K562 (cell line): Measurements from ENCODE around the gene RANGAP1. TPM values are rescaled to one million over a fixed set of nuclear protein-coding genes. Genes with fewer than 3 reads are reported as not detected.

Experiments used
- ATAC-seq: fragments of 200-7000 bp; cut with Tn5 transposase; 3 replicates; pipeline ENCODE4 v1.9.1; 2020; ENCODE audit warnings: moderate library complexity
- BruUV-seq: library from RNA; stranded (reverse); fragments of 400-500 nt; replicated peaks from 2 replicates; lab custom pipeline; 2021; lab: Mats Ljungman, UMichigan
- CTCF ChIA-PET: fragments of 300-600 bp; formaldehyde crosslinking; extraction: SDS; loops from one replicate; lab custom pipeline; 2021; ENCODE audit warnings: low intra/inter-chr PET ratio; lab: Yijun Ruan, JAX
- POLR2A ChIA-PET: fragments of 300-600, 350-650 bp; sonication (Branson Sonifier 250); formaldehyde crosslinking; extraction: SDS; loops from one replicate; lab custom pipeline; 2021; ENCODE audit warnings: antibody characterized with exemption, inconsistent platforms; lab: Yijun Ruan, JAX
- DNase-seq, 4 experiments: peaks; one replicate each; pipeline versions ENCODE4 v3.0.0 to v3.0.0-alpha.2; 2011 to 2018; ENCODE audit warnings: low spot score in 3 of 4, mixed read lengths in 3 of 4; ENCODE audit errors: extremely low read depth in 1 of 4
- FAIRE-seq: peaks from 2 replicates; lab custom pipeline; 2011; peaks lifted over from hg19 to GRCh38; lab: Jason Lieb, UNC
- H2AFZ ChIP-seq: 2 replicates; pipeline ENCODE4 v1.6.0; 2011; ENCODE audit warnings: low read depth, low read length, control low read depth, inconsistent platforms
- H3K27ac ChIP-seq: fragments of 200-600 bp; 3 replicates; pipeline ENCODE4 v1.8.0; 2011; ENCODE audit warnings: low read depth, mild to moderate bottlenecking, control low read depth, inconsistent platforms, low read length, moderate library complexity, mixed read lengths; ENCODE audit errors: extremely low read depth
- H3K27me3 ChIP-seq, 2 experiments: fragments of 300-600 bp in 1 of 2; 2 replicates in 1 of 2; 3 replicates in 1 of 2; pipeline versions ENCODE4 v1.6.0 to v1.8.0; 2011; ENCODE audit warnings: inconsistent platforms in 2 of 2, low read length in 2 of 2, mild to moderate bottlenecking in 1 of 2, mixed read lengths in 1 of 2, moderate library complexity in 1 of 2; ENCODE audit not compliant: control insufficient read depth in 2 of 2, insufficient read depth in 2 of 2
- H3K36me3 ChIP-seq: fragments of 300-600 bp; 3 replicates; pipeline ENCODE4 v1.8.0; 2011; ENCODE audit warnings: mild to moderate bottlenecking, low read length, inconsistent platforms; ENCODE audit not compliant: control insufficient read depth, insufficient read depth
- H3K4me1 ChIP-seq, 2 experiments: fragments of 200-600 bp in 1 of 2; replicated peaks in 1 of 2; 2 replicates in 1 of 2; 3 replicates in 1 of 2; pipeline versions ENCODE4 v1.5.1 to v1.8.0; 2011; ENCODE audit warnings: inconsistent platforms in 2 of 2, low read length in 2 of 2, mild to moderate bottlenecking in 1 of 2, mixed read lengths in 1 of 2, moderate library complexity in 1 of 2; ENCODE audit not compliant: control insufficient read depth in 2 of 2, insufficient read depth in 2 of 2
- H3K4me2 ChIP-seq: 2 replicates; pipeline ENCODE4 v1.6.1; 2011; ENCODE audit warnings: low read length, control low read depth, inconsistent platforms, mixed read lengths; ENCODE audit not compliant: insufficient read depth
- H3K4me3 ChIP-seq: fragments of 200-600 bp; sonication (generic), shearing (Covaris generic); 2 replicates; pipeline ENCODE4 v1.5.1; 2016; ENCODE audit warnings: control low read depth, inconsistent platforms
- H3K79me2 ChIP-seq: fragments of 200-600 bp; 3 replicates; pipeline ENCODE4 v1.8.0; 2011; ENCODE audit warnings: low read length, inconsistent platforms; ENCODE audit not compliant: control insufficient read depth, insufficient read depth
- H3K9ac ChIP-seq, 2 experiments: 2 replicates each; pipeline versions ENCODE4 v1.6.0 to v1.6.1; 2011; ENCODE audit warnings: low read depth in 2 of 2, low read length in 2 of 2, control low read depth in 1 of 2, inconsistent platforms in 1 of 2, mild to moderate bottlenecking in 1 of 2, mixed read lengths in 1 of 2; ENCODE audit not compliant: insufficient read depth in 1 of 2
- H3K9me1 ChIP-seq: one replicate; pipeline ENCODE4 v1.6.0; 2011; ENCODE audit warnings: inconsistent platforms, mild to moderate bottlenecking, low read length, moderate library complexity; ENCODE audit not compliant: control insufficient read depth, insufficient read depth
- H3K9me3 ChIP-seq: replicated peaks from 2 replicates; pipeline ENCODE4 v1.5.1; 2011; ENCODE audit warnings: low read depth, low read length, inconsistent platforms; ENCODE audit not compliant: control insufficient read depth, insufficient read depth
- H4K20me1 ChIP-seq: replicated peaks from 2 replicates; pipeline ENCODE4 v1.6.1; 2011; ENCODE audit warnings: low read length, inconsistent platforms, mixed read lengths; ENCODE audit not compliant: control insufficient read depth, insufficient read depth
- ASH1L ChIP-seq: fragments of 450-650 bp; IDR thresholded peaks from 2 replicates; pipeline ENCODE4 v1.6.1; 2018; ENCODE audit warnings: borderline replicate concordance, mild to moderate bottlenecking, low read depth; ENCODE audit not compliant: partially characterized antibody
- BCLAF1 ChIP-seq, 2 experiments: fragments of 450-650 bp in 1 of 2; IDR thresholded peaks; 2 replicates each; pipeline ENCODE4 v1.6.1; 2011 to 2017; ENCODE audit warnings: low read depth in 2 of 2, antibody characterized with exemption in 1 of 2, borderline replicate concordance in 1 of 2, low read length in 1 of 2, mild to moderate bottlenecking in 1 of 2, mixed read lengths in 1 of 2; ENCODE audit not compliant: control insufficient read depth in 1 of 2
- CHCHD3 ChIP-seq: fragments of 250-450 bp; sonication (Bioruptor Pico); IDR thresholded peaks from 2 replicates; pipeline ENCODE4 v2.1.2; 2022; ENCODE audit warnings: mild to moderate bottlenecking
- DNMT1 ChIP-seq: fragments of 450-650 bp; IDR thresholded peaks from 2 replicates; pipeline ENCODE4 v1.6.1; 2016; ENCODE audit warnings: antibody characterized with exemption, mild to moderate bottlenecking
- ETS2 ChIP-seq: IDR thresholded peaks from 2 replicates; pipeline ENCODE4 v1.6.1; 2016; ENCODE audit warnings: borderline replicate concordance, missing genetic modification characterization, mild to moderate bottlenecking, moderate library complexity, missing compliant biosample characterization; ENCODE audit not compliant: poor library complexity, severe bottlenecking
- HOXB6 ChIP-seq: fragments of 250-450 bp; sonication (Bioruptor Pico); IDR thresholded peaks from 2 replicates; pipeline ENCODE4 v1.5.1; 2022; ENCODE audit warnings: mild to moderate bottlenecking, borderline replicate concordance
- KLF6 ChIP-seq: fragments of 250-450 bp; sonication (Bioruptor Pico); IDR thresholded peaks from 2 replicates; pipeline ENCODE4 v1.4.0; 2020; ENCODE audit warnings: mild to moderate bottlenecking, moderate library complexity, borderline replicate concordance
- MCM5 ChIP-seq: fragments of 450-650 bp; IDR thresholded peaks from 2 replicates; pipeline ENCODE4 v1.6.1; 2016; ENCODE audit warnings: low read depth
- MYBL2 ChIP-seq, 2 experiments: fragments of 450-650 bp in 1 of 2; sonication (generic) in 1 of 2; formaldehyde crosslinking in 1 of 2; IDR thresholded peaks; 2 replicates each; pipeline versions ENCODE4 v1.6.1 to v1.8.1; 2017 to 2022; ENCODE audit warnings: borderline replicate concordance in 1 of 2, inconsistent platforms in 1 of 2, low read depth in 1 of 2, mild to moderate bottlenecking in 1 of 2, missing genetic modification reagents in 1 of 2, moderate library complexity in 1 of 2
- NFYB ChIP-seq: IDR thresholded peaks from 2 replicates; pipeline ENCODE4 v1.6.1; 2011; ENCODE audit warnings: mild to moderate bottlenecking, moderate library complexity; ENCODE audit not compliant: insufficient read length; ENCODE audit errors: extremely low read depth
- PRMT5 ChIP-seq: sonication (generic); formaldehyde crosslinking; IDR thresholded peaks from 2 replicates; pipeline ENCODE4 v1.5.0; 2020; ENCODE audit warnings: missing genetic modification reagents
- PYGO2 ChIP-seq: fragments of 450-650 bp; IDR thresholded peaks from 2 replicates; pipeline ENCODE4 v1.6.1; 2016; ENCODE audit warnings: mild to moderate bottlenecking, missing genetic modification characterization, moderate library complexity, missing compliant biosample characterization
- SRF ChIP-seq, 2 experiments: fragments of 250-450, 450-650 bp in 1 of 2; sonication (Bioruptor Pico) in 1 of 2; sonication (generic) in 1 of 2; formaldehyde crosslinking; IDR thresholded peaks; 2 replicates each; pipeline versions ENCODE4 v1.5.0 to v1.5.1; 2020 to 2022; ENCODE audit warnings: mild to moderate bottlenecking in 1 of 2, missing genetic modification reagents in 1 of 2
- SRSF1 ChIP-seq: fragments of 200-400 bp; formaldehyde crosslinking; IDR thresholded peaks from 2 replicates; pipeline ENCODE4 v1.6.1; 2017; ENCODE audit warnings: mild to moderate bottlenecking, low read depth, low read length, moderate library complexity
- SUPT5H ChIP-seq: fragments of 450-650 bp; IDR thresholded peaks from 2 replicates; pipeline ENCODE4 v1.6.1; 2016
- ZFX ChIP-seq: sonication (generic); formaldehyde crosslinking; IDR thresholded peaks from 2 replicates; pipeline ENCODE4 v1.8.0; 2022; ENCODE audit warnings: mild to moderate bottlenecking, missing genetic modification reagents, moderate library complexity
- WGBS: fragments of 100-300 bp; shearing (Covaris generic); methylation state at CpG from one replicate; pipeline ENCODE4 v1.1.6; 2016; ENCODE audit warnings: low coverage, mixed read lengths; ENCODE audit not compliant: insufficient coverage; ENCODE audit errors: missing lambda C conversion rate; 5-methylcytosine and 5-hydroxymethylcytosine counted together
- in situ Hi-C: fragments of 300-500 bp; cut with MboI; formaldehyde crosslinking; loops from 4 replicates; pipeline ENCODE4 v1.15.0; 2018; ENCODE audit warnings: inconsistent platforms, mixed read lengths
- intact Hi-C: fragments of 100-400 bp; cut with micrococcal nuclease; formaldehyde crosslinking; loops from 2 replicates; pipeline ENCODE4 v1.14.2; 2022
- polyA plus RNA-seq, 8 experiments: library from polyadenylated mRNA; depleted of rRNA in 4 of 8; stranded (reverse) in 5 of 8; unstranded in 3 of 8; fragments of >200 nt; fragmentation: Nextera tagmentation in 2 of 8; fragmentation: Illumina TruSeq in 1 of 8; extraction: Ambion mirVana in 2 of 8; extraction: Trizol in 1 of 8; gene quantifications; 2 replicates each; pipeline versions ENCODE4 v1.2.1 to v1.2.3, GENCODE V29; 2011 to 2014; ENCODE audit warnings: inconsistent platforms in 1 of 8, missing spikeins in 1 of 8
- total RNA-seq, 7 experiments: library from RNA; depleted of rRNA in 6 of 7; stranded (reverse); fragments of >200 nt in 6 of 7; fragmentation: Illumina TruSeq in 2 of 7; extraction: Trizol in 2 of 7; gene quantifications; 2 replicates each; pipeline versions ENCODE4 v1.2.1 to v1.2.3, GENCODE V29; 2011 to 2021; ENCODE audit warnings: low replicate concordance in 1 of 7
- TF ChIP-seq, protein P1 (sequence below): fragments of 450-650 bp; IDR thresholded peaks from 2 replicates; pipeline ENCODE4 v1.6.1; 2016; ENCODE audit warnings: mild to moderate bottlenecking

RANGAP1 gene
- total and polyA plus RNA-seq, 9 of the 15 experiments (the other 6 are each of a cell fraction or from before 2014, with no cell fraction given) = 2.1 to 104 (median 50.6) TPM

- H3K9me1 ChIP-seq = no peaks in the 10 kb centered on the region
- 90% methylated on average over 4 of the region's 7 CpGs for WGBS
- no peak overlapping the region for H3K27ac ChIP-seq
- H2AFZ ChIP-seq = no peak overlapping the region
- intact Hi-C loops = no loop called here
- DNase-seq = no peak
- H3K4me1 ChIP-seq = no peaks in the 10 kb centered on the region; a peak in 1 of 5 replicates
- H3K9me3 ChIP-seq = no peaks in the 10 kb centered on the region
- H4K20me1 ChIP-seq = no peaks in the 10 kb centered on the region
- in situ Hi-C loops = no loop called here
- ATAC-seq = no peak
- no TSS peak for BruUV-seq
- FAIRE-seq = no peak
- ChIA-PET POLR2A (no interaction called here), CTCF (no interaction called here)
- H3K4me2 ChIP-seq = no peak overlapping the region
- H3K9ac ChIP-seq = no peak overlapping the region
- H3K36me3 ChIP-seq = peaks cover 74% of the 10 kb centered on the region; the same call in 2 of the 3 replicates
- H3K4me3 ChIP-seq = no peak overlapping the region
- no peaks in the 10 kb centered on the region; the same call in 2 of the 3 replicates for H3K79me2 ChIP-seq
- no peaks in the 10 kb centered on the region for H3K27me3 ChIP-seq
- TF ChIP-seq ASH1L = no peak
- TF ChIP-seq BCLAF1 (IDR thresholded peaks at IDR 0.05; ENCODE audit: borderline replicate concordance in 1 of 2, control insufficient read depth in 1 of 2, low read depth in 2 of 2, low read length in 1 of 2) = no peak
- no peak for TF ChIP-seq ETS2 (tag)
- TF ChIP-seq MYBL2 (IDR thresholded peaks at IDR 0.05; ENCODE audit: low read depth) = no peak
- no peak for TF ChIP-seq MYBL2 (CRISPR knock-in tag; IDR thresholded peaks at IDR 0.05; ENCODE audit: borderline replicate concordance)
- no peak for TF ChIP-seq PYGO2
- TF ChIP-seq DNMT1 = no peak
- no peak for TF ChIP-seq NFYB
- TF ChIP-seq KLF6 = no peak
- TF ChIP-seq, protein P1, sequence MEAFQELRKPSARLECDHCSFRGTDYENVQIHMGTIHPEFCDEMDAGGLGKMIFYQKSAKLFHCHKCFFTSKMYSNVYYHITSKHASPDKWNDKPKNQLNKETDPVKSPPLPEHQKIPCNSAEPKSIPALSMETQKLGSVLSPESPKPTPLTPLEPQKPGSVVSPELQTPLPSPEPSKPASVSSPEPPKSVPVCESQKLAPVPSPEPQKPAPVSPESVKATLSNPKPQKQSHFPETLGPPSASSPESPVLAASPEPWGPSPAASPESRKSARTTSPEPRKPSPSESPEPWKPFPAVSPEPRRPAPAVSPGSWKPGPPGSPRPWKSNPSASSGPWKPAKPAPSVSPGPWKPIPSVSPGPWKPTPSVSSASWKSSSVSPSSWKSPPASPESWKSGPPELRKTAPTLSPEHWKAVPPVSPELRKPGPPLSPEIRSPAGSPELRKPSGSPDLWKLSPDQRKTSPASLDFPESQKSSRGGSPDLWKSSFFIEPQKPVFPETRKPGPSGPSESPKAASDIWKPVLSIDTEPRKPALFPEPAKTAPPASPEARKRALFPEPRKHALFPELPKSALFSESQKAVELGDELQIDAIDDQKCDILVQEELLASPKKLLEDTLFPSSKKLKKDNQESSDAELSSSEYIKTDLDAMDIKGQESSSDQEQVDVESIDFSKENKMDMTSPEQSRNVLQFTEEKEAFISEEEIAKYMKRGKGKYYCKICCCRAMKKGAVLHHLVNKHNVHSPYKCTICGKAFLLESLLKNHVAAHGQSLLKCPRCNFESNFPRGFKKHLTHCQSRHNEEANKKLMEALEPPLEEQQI = no peak
- TF ChIP-seq PRMT5 (CRISPR knock-in tag) = no peak
- no peak for TF ChIP-seq SRF (CRISPR knock-in tag; IDR thresholded peaks at IDR 0.05)
- no peak for TF ChIP-seq SUPT5H
- no peak for TF ChIP-seq MCM5
- TF ChIP-seq SRSF1 = no peak
- TF ChIP-seq HOXB6 = no peak
- no peak for TF ChIP-seq ZFX (CRISPR knock-in tag)
- no peak for TF ChIP-seq CHCHD3 (CRISPR knock-in tag)
These were observed 44.2 kb upstream of the RANGAP1 start for GRCh38 chr22:41330169-41330568.
